ENCODE measurements around the gene ADCY2. TPM values are rescaled to one million over a fixed set of nuclear protein-coding genes. Genes with fewer than 3 reads are reported as not detected.

The ADCY2 gene
- total RNA-seq, 3 donors from 2014 or later, result 1.7 to 14.8 (median 2.2) TPM

- Histone ChIP-seq H3K36me3 (ENCODE audit: low read depth) (no peaks in the 10 kb centered on the region), H3K9me3 (peaks cover 8% of the 10 kb centered on the region), H3K4me3 (no peak overlapping the region), H3K4me1 (ENCODE audit: low read depth) (no peaks in the 10 kb centered on the region)
- intact Hi-C loops (cut with DNase I, micrococcal nuclease), result no loop called here
- TF ChIP-seq CTCF (IDR thresholded peaks at IDR 0.05), result no peak
- ATAC-seq, result no peak
- DNase-seq, result no peak
Measured at GRCh38 chr5:7467179-7467578, 71.2 kb downstream of the ADCY2 start.

GRCh38 chr5:7468742-7469141 lies 72.8 kb downstream of the ADCY2 start:
- ATAC-seq (no peak), DNase-seq (no peak)
- no peaks in the 10 kb centered on the region for H3K36me3 ChIP-seq (ENCODE audit: low read depth)
- no peak overlapping the region for H3K4me3 ChIP-seq
- H3K9me3 ChIP-seq, result peaks cover 8% of the 10 kb centered on the region
- intact Hi-C loops (cut with DNase I, micrococcal nuclease), result no loop called here
- no peak for TF ChIP-seq CTCF (IDR thresholded peaks at IDR 0.05)
- no peaks in the 10 kb centered on the region for H3K4me1 ChIP-seq (ENCODE audit: low read depth)

GRCh38 chr5:7471710-7472109 lies 75.8 kb downstream of the ADCY2 start:
- ATAC-seq (no peak), DNase-seq (no peak)
- Histone ChIP-seq H3K4me1 (ENCODE audit: low read depth) (no peaks in the 10 kb centered on the region), H3K36me3 (ENCODE audit: low read depth) (no peaks in the 10 kb centered on the region), H3K9me3 (peaks cover 8% of the 10 kb centered on the region), H3K4me3 (no peak overlapping the region)
- TF ChIP-seq CTCF (IDR thresholded peaks at IDR 0.05), result no peak
- intact Hi-C loops (cut with DNase I, micrococcal nuclease), result no loop called here

- intact Hi-C loops (cut with DNase I, micrococcal nuclease), result no loop called here
- TF ChIP-seq CTCF (IDR thresholded peaks at IDR 0.05), result no peak
- no peak for ATAC-seq
Measured at GRCh38 chr5:7473115-7473514, 77.2 kb downstream of the ADCY2 start.

GRCh38 chr5:7473668-7474215 lies 77.8 kb downstream of the ADCY2 start:
- ATAC-seq (no peak), DNase-seq (no peak)
- TF ChIP-seq CTCF (IDR thresholded peaks at IDR 0.05), result no peak
- Histone ChIP-seq H3K4me3 (no peak overlapping the region), H3K9me3 (peaks cover 8% of the 10 kb centered on the region), H3K4me1 (ENCODE audit: low read depth) (no peaks in the 10 kb centered on the region), H3K36me3 (ENCODE audit: low read depth) (no peaks in the 10 kb centered on the region)
- intact Hi-C loops (cut with DNase I, micrococcal nuclease), result no loop called here

More at GRCh38 chr5:7473115-7473514, 77.2 kb downstream of the ADCY2 start:
- Histone ChIP-seq H3K4me1 (ENCODE audit: low read depth) (no peaks in the 10 kb centered on the region), H3K36me3 (ENCODE audit: low read depth) (no peaks in the 10 kb centered on the region), H3K9me3 (peaks cover 8% of the 10 kb centered on the region), H3K4me3 (no peak overlapping the region)
- no peak for DNase-seq

Data from mucosa of descending colon (tissue), 3 donors.